Astrocyte of the cerebellum (primary cell): ENCODE measurements around the gene GPC2.
A peak's percentile ranks its signal among the peaks of the same experiment; 100 is the strongest.

Source experiments
- DNase-seq: peaks from one replicate; pipeline ENCODE4 v3.0.0-alpha.2; 2011; ENCODE audit warnings: low read depth
- H3K4me3 ChIP-seq: 2 replicates; pipeline ENCODE4 v1.5.1; 2011; ENCODE audit warnings: mild to moderate bottlenecking, low read depth, low read length, moderate library complexity
- in situ Hi-C: cut with HindIII; loops from 2 replicates; pipeline ENCODE4 v1.10.0; 2017; ENCODE audit warnings: low sequenced_read_pairs
- TF ChIP-seq, protein P1 (sequence below): IDR thresholded peaks from 2 replicates; pipeline ENCODE4 v1.5.1; 2012; ENCODE audit warnings: low read length, low read depth, moderate library complexity, mild to moderate bottlenecking; ENCODE audit errors: missing control alignments

Gene GPC2

DNA sequence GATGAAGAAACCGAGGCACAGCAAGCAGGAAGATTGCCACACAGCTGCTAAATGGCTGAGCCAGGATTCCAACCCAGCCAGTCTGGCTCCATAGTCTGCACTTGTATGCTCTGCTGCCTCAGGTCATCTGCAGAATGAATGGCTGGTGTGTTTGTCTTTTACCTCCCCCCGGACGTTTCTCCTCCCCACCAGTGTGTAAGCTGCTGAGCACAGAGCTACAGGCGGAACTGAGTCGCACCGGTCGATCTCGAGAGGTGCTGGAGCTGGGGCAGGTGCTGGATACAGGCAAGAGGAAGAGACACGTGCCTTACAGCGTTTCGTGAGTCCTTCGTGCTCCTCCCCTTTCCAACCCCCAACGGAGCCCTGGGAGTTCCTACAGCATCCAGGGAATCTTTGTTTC is 55.1 kb downstream of the GPC2 start:
- TF ChIP-seq, protein P1, sequence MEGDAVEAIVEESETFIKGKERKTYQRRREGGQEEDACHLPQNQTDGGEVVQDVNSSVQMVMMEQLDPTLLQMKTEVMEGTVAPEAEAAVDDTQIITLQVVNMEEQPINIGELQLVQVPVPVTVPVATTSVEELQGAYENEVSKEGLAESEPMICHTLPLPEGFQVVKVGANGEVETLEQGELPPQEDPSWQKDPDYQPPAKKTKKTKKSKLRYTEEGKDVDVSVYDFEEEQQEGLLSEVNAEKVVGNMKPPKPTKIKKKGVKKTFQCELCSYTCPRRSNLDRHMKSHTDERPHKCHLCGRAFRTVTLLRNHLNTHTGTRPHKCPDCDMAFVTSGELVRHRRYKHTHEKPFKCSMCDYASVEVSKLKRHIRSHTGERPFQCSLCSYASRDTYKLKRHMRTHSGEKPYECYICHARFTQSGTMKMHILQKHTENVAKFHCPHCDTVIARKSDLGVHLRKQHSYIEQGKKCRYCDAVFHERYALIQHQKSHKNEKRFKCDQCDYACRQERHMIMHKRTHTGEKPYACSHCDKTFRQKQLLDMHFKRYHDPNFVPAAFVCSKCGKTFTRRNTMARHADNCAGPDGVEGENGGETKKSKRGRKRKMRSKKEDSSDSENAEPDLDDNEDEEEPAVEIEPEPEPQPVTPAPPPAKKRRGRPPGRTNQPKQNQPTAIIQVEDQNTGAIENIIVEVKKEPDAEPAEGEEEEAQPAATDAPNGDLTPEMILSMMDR = no peak
- in situ Hi-C loops = no loop called here
- no peak for DNase-seq
- H3K4me3 ChIP-seq = no peak overlapping the region

DNA sequence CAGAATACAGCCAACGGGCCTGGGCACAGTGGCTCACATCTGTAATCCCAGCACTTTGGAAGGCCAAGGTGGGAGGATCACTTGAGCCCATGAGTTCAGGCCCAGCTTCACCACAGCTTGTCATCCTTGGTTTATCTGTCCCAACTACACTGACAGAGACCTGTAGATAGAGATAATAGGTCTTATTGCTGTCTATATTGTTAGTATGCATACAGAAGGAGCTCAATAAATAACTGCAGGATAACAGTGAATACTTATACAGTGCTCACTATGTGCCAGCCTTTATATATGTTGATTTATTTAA is 56.5 kb downstream of the GPC2 start:
- TF ChIP-seq, protein P1 = no peak
- H3K4me3 ChIP-seq = peak overlapping the region; percentile 81
- no peak for DNase-seq
- in situ Hi-C loops = no loop called here

DNA sequence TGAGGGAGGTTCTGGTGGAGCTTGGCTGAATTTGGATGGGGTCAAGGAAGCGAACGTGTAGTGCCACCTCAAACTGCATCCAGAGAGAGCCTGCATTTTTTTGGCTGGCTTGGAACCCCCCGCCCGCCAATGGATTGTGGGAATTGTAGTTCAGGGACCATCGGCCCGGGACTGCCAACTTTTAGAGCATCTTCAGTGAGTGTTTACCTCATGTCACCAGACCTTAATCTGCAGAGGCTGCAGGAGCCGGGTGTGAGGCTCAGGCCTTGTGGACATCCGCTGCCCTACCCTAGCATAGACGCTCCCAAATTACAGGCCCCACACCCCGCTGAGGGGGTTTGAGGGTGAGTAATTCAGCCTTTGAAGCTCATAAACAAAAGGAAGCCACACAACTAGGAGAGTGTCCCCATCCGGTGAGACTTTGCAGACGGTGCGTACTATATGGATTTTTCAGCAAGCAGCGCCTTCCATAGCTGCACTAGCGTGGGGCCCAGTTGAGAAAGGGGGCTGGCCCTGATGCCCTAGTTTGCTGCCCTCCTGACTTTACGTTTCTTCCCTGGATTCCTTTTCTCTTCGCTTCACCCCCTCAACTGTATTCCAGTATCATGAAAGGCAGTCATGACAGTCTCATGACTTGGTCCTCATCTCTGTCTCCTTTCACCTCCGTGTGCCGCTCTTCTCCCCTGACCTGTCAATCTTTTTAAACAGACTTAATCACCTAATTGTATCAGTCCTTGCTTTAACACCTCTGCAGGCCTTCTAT is 57.0 kb downstream of the GPC2 start:
- no peak for DNase-seq
- TF ChIP-seq, protein P1 = no peak
- H3K4me3 ChIP-seq = peak overlapping the region; percentile 81
- in situ Hi-C loops = no loop called here
